Glutamatergic neuron (in vitro differentiated cells): ENCODE results near the gene EIF2A. TPM values are rescaled to one million over a fixed set of nuclear protein-coding genes. Genes with fewer than 3 reads are reported as not detected.

ENCODE experiments used
- DNase-seq: peaks from one replicate; pipeline ENCODE4 v3.0.0; 2022
- H3K27ac Mint-ChIP-seq: one replicate; pipeline ENCODE4 v1.8.0; 2020; ENCODE audit warnings: mild to moderate bottlenecking, mixed read lengths, inconsistent platforms; ENCODE audit not compliant: unreplicated experiment
- H3K27me3 Mint-ChIP-seq: one replicate; pipeline ENCODE4 v1.8.0; 2020; ENCODE audit warnings: mild to moderate bottlenecking, moderate library complexity, mixed read lengths, inconsistent platforms; ENCODE audit not compliant: unreplicated experiment
- H3K36me3 Mint-ChIP-seq: one replicate; pipeline ENCODE4 v1.8.0; 2020; ENCODE audit warnings: mild to moderate bottlenecking, mixed read lengths, inconsistent platforms; ENCODE audit not compliant: unreplicated experiment
- H3K4me1 Mint-ChIP-seq: one replicate; pipeline ENCODE4 v1.8.0; 2020; ENCODE audit warnings: mild to moderate bottlenecking, low read depth, mixed read lengths, inconsistent platforms; ENCODE audit not compliant: unreplicated experiment
- H3K4me3 Mint-ChIP-seq: one replicate; pipeline ENCODE4 v1.8.0; 2020; ENCODE audit warnings: mild to moderate bottlenecking, mixed read lengths, inconsistent platforms; ENCODE audit not compliant: unreplicated experiment
- H3K9me3 Mint-ChIP-seq: one replicate; pipeline ENCODE4 v1.8.0; 2020; ENCODE audit warnings: mild to moderate bottlenecking, moderate library complexity, mixed read lengths, inconsistent platforms; ENCODE audit not compliant: unreplicated experiment
- CTCF ChIP-seq: fragments of 200-600 bp; sonication (generic); IDR thresholded peaks from one replicate; pipeline ENCODE4 v1.5.0; 2021; ENCODE audit not compliant: partially characterized antibody, unreplicated experiment
- total RNA-seq: library from RNA; stranded (reverse); fragmentation: NEBNext Ultra II Directional; extraction: Animal tissue kit (Norgen Biotek cat#: 25700); gene quantifications from one replicate; pipeline ENCODE4 v1.2.1, GENCODE V29; 2021; ENCODE audit not compliant: unreplicated experiment

Gene EIF2A
- total RNA-seq, 1 donor from 2014 or later = 72.3 TPM

GRCh38 chr3:150626148-150626930 lies 79.8 kb downstream of the EIF2A start:
- no peak for DNase-seq
- no peaks in the 10 kb centered on the region for H3K36me3 Mint-ChIP-seq
- no peaks in the 10 kb centered on the region for H3K4me1 Mint-ChIP-seq
- no peak overlapping the region for H3K27ac Mint-ChIP-seq
- no peak for TF ChIP-seq CTCF
- H3K27me3 Mint-ChIP-seq = no peaks in the 10 kb centered on the region
- no peak overlapping the region for H3K4me3 Mint-ChIP-seq
- H3K9me3 Mint-ChIP-seq = no peaks in the 10 kb centered on the region

GRCh38 chr3:150627557-150627956 lies 81.0 kb downstream of the EIF2A start:
- H3K36me3 Mint-ChIP-seq = no peaks in the 10 kb centered on the region
- DNase-seq = no peak
- no peak overlapping the region for H3K4me3 Mint-ChIP-seq
- no peaks in the 10 kb centered on the region for H3K4me1 Mint-ChIP-seq
- no peak for TF ChIP-seq CTCF
- H3K27ac Mint-ChIP-seq = no peak overlapping the region
- no peaks in the 10 kb centered on the region for H3K9me3 Mint-ChIP-seq
- H3K27me3 Mint-ChIP-seq = no peaks in the 10 kb centered on the region

GRCh38 chr3:150631515-150632221 lies 85.1 kb downstream of the EIF2A start:
- no peaks in the 10 kb centered on the region for H3K27me3 Mint-ChIP-seq
- no peaks in the 10 kb centered on the region for H3K36me3 Mint-ChIP-seq
- DNase-seq = no peak
- H3K4me3 Mint-ChIP-seq = no peak overlapping the region
- TF ChIP-seq CTCF = no peak
- H3K27ac Mint-ChIP-seq = no peak overlapping the region
- H3K9me3 Mint-ChIP-seq = no peaks in the 10 kb centered on the region
- no peaks in the 10 kb centered on the region for H3K4me1 Mint-ChIP-seq

GRCh38 chr3:150635076-150635475 lies 88.5 kb downstream of the EIF2A start:
- TF ChIP-seq CTCF = no peak
- DNase-seq = no peak
- Mint-ChIP-seq H3K9me3 (no peaks in the 10 kb centered on the region), H3K4me1 (no peaks in the 10 kb centered on the region), H3K36me3 (no peaks in the 10 kb centered on the region), H3K27me3 (no peaks in the 10 kb centered on the region), H3K27ac (no peak overlapping the region), H3K4me3 (no peak overlapping the region)

- Mint-ChIP-seq H3K4me1 (no peaks in the 10 kb centered on the region), H3K27me3 (no peaks in the 10 kb centered on the region), H3K9me3 (no peaks in the 10 kb centered on the region), H3K4me3 (no peak overlapping the region), H3K36me3 (no peaks in the 10 kb centered on the region), H3K27ac (no peak overlapping the region)
- TF ChIP-seq CTCF = no peak
- DNase-seq = no peak
These were observed 88.9 kb downstream of the EIF2A start for GRCh38 chr3:150635526-150635925.
